CD4-positive, alpha-beta memory T cell (primary cell): Measurements from ENCODE around the gene TOB1. TPM values are rescaled to one million over a fixed set of nuclear protein-coding genes. Genes with fewer than 3 reads are reported as not detected.

Experiments used
- CTCF ChIA-PET: fragments of 350-600 bp; sonication (Branson Sonifier 250); formaldehyde crosslinking; loops from one replicate; lab custom pipeline; 2021; ENCODE audit warnings: inconsistent platforms; ENCODE audit not compliant: partially characterized antibody; lab: Charles Lee
- POLR2A ChIA-PET: fragments of 350-600 bp; sonication (Branson Sonifier 250); formaldehyde crosslinking; loops from one replicate; lab custom pipeline; 2021; ENCODE audit not compliant: partially characterized antibody; lab: Charles Lee
- DNase-seq, 5 donors: peaks; one replicate each; pipeline versions ENCODE4 v3.0.0 to v3.0.0-alpha.2; 2020 to 2022; ENCODE audit warnings: mixed read lengths in 1 of 5
- H3K27ac ChIP-seq: one replicate; pipeline ENCODE4 v1.7.0; 2013; ENCODE audit warnings: low read depth, low read length
- H3K27me3 ChIP-seq: 2 replicates; pipeline ENCODE4 v1.7.0; 2013; ENCODE audit warnings: mild to moderate bottlenecking, low read length, moderate library complexity; ENCODE audit not compliant: insufficient read depth
- H3K36me3 ChIP-seq: 2 replicates; pipeline ENCODE4 v1.7.0; 2013; ENCODE audit warnings: mild to moderate bottlenecking, low read length, moderate library complexity; ENCODE audit not compliant: insufficient read depth
- H3K4me1 ChIP-seq: 2 replicates; pipeline ENCODE4 v1.7.0; 2013; ENCODE audit warnings: mild to moderate bottlenecking, low read length, moderate library complexity; ENCODE audit not compliant: insufficient read depth
- H3K4me3 ChIP-seq, 2 donors: one replicate each; pipeline ENCODE4 v1.7.0; 2013; ENCODE audit warnings: low read length in 2 of 2, mild to moderate bottlenecking in 1 of 2
- H3K9me3 ChIP-seq, 2 donors: one replicate each; pipeline ENCODE4 v1.7.0; 2013; ENCODE audit warnings: low read length in 2 of 2, control low read depth in 1 of 2; ENCODE audit not compliant: control insufficient read depth in 1 of 2
- H3K27ac Mint-ChIP-seq, 7 donors: one replicate each; pipeline ENCODE4 v1.8.0; 2020 to 2021; ENCODE audit warnings: mixed read lengths in 7 of 7, mild to moderate bottlenecking in 6 of 7, inconsistent platforms in 3 of 7, moderate library complexity in 3 of 7
- H3K27me3 Mint-ChIP-seq, 2 donors: one replicate each; pipeline ENCODE4 v1.8.0; 2020 to 2021; ENCODE audit warnings: mixed read lengths in 2 of 2
- H3K36me3 Mint-ChIP-seq, 2 donors: one replicate each; pipeline ENCODE4 v1.8.0; 2020 to 2021; ENCODE audit warnings: mixed read lengths in 2 of 2, inconsistent platforms in 1 of 2, mild to moderate bottlenecking in 1 of 2
- H3K4me1 Mint-ChIP-seq, 4 donors: one replicate each; pipeline ENCODE4 v1.8.0; 2020 to 2021; ENCODE audit warnings: mixed read lengths in 4 of 4, mild to moderate bottlenecking in 1 of 4
- H3K4me3 Mint-ChIP-seq, 8 donors: one replicate each; pipeline ENCODE4 v1.8.0; 2020 to 2021; ENCODE audit warnings: mixed read lengths in 8 of 8, mild to moderate bottlenecking in 7 of 8, moderate library complexity in 6 of 8, inconsistent platforms in 3 of 8
- H3K9me3 Mint-ChIP-seq, 8 donors: one replicate each; pipeline ENCODE4 v1.8.0; 2020 to 2021; ENCODE audit warnings: mixed read lengths in 8 of 8, mild to moderate bottlenecking in 5 of 8, inconsistent platforms in 3 of 8, moderate library complexity in 1 of 8
- intact Hi-C: fragments of 100-400 bp; cut with micrococcal nuclease; formaldehyde crosslinking; loops from one replicate; pipeline ENCODE4 v1.15.1; 2023
- polyA plus RNA-seq, 2 donors: library from polyadenylated mRNA; unstranded; fragments of 300-500 nt; fragmentation: Illumina TruSeq; gene quantifications; one replicate each; pipeline ENCODE4 v1.2.3, GENCODE V29; 2021
- total RNA-seq, 2 experiments: library from RNA; stranded (reverse); gene quantifications; one replicate each; pipeline ENCODE4 v1.2.3, GENCODE V29; 2021

TOB1 gene
- total and polyA plus RNA-seq, 4 experiments from 2014 or later, result 74.3 to 104 (median 98.0) TPM

DNA sequence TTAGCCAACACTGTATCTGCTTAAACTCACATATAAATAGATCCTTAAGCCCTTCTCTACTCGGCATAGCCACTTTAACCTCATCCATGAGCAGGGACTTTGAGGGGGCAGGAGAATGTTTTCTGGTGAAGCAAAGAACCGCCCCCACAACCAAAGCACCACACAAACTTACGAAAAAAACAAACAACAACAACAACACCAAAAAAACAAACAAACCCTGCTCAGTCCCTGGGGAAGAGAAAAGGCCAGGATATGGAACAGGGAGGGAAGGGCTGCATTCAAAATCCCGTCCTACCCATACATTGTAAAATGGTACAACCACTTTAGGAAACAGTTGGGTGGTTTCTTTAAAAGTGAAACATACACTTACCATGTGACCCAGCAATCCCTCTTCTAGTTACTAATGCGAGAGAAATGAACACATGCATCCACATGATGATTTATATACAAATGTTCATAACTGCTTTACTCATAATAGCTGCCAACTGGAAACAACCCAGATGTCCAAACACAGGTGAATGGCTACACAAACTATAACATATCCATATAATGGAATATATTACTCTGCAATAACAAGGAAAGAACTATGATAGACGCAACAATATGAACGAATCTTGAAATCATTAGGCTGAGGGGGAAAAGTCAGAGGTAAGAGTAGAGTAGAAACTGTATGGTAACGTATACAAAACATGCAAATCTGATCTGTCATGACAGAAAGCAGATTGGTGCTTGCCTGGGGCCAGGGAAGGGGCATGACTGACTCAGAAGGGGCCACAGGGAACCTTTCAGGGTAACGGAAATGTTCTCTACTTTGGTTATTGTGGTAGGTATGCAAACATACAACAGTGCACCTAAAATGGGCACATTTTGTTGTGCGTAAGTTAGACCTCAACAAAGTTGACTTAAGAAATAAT lies 37.7 kb upstream of the TOB1 start:
- H3K9me3 ChIP-seq, result no peaks in the 10 kb centered on the region
- H3K36me3 Mint-ChIP-seq, result no peaks in the 10 kb centered on the region
- H3K9me3 Mint-ChIP-seq, result no peaks in the 10 kb centered on the region
- peaks cover 57% of the 10 kb centered on the region for H3K4me1 ChIP-seq
- intact Hi-C loops, result no loop called here
- H3K27ac Mint-ChIP-seq, result peak overlapping the region; percentile 71 to 97 (median 95)
- H3K4me3 ChIP-seq, result no peak overlapping the region
- CTCF ChIA-PET, result interaction anchor here (1.0 to 2.4 kb wide), 4 partner anchors 23 to 53 kb away, joined by 3 to 13 read pairs (median 4); no protein-coding TSS in a partner anchor
- H3K4me1 Mint-ChIP-seq, result peaks cover 31 to 64% (median 43%) of the 10 kb centered on the region in 4 donors
- no peaks in the 10 kb centered on the region for H3K27me3 Mint-ChIP-seq
- peak overlapping the region; percentile 66 for H3K27ac ChIP-seq
- POLR2A ChIA-PET, result interaction anchor here (0.6 to 33.8 kb wide), 8 partner anchors 14 to 41 kb away, joined by 3 to 688 read pairs (median 6); partner anchors contain the start of gene TOB1
- H3K27me3 ChIP-seq, result no peaks in the 10 kb centered on the region
- no peaks in the 10 kb centered on the region for H3K36me3 ChIP-seq
- peak overlapping the region; percentile 48 to 87 (median 68) for H3K4me3 Mint-ChIP-seq
- DNase-seq, result peak; percentile 53 to 81 (median 74)

DNA sequence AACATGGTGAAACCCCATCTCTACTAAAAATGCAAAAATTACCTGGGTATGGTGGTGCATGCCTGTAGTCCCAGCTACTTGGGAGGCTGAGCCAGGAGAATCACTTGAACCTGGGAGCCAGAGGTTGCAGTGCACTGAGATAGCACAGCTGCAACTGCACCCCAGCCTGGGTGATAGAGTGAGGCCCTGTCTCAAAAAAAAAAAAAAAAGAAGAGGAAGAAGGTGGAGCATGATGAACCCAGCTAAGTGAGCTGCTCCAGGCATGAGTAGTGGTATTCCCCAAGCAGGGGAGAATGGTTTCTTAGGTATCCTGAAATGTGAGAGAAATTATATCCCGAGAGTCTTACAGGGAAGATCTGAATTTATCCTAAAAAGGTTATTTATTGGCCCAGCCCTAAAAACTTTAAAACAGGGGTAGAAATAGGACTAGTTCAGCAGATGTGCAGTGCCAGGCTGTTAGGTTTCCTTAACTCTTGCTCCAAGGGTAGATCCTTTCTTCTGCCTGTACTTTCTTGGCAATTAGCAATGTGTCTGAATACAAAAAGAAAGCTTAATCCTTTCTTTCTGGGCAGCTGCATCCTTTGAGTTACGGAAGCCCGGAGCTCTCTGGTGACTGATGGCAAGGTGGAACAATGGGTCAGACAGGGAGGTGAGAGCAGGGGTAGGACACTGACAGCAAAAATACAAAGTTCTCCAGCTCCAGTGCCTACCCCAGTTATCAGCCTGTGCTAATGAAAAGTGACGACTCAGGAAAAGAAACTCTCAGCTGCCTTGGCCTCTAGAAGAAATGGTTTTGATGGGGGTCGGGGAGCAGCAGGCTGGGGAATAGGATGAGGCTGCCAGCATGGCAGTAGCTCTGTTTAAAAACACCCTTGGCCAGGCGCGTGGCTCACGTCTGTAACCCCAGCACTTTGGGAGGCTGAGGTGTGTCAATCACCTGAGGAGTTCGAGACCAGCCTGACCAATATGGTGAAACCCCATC lies 36.5 kb upstream of the TOB1 start:
- no peaks in the 10 kb centered on the region for H3K27me3 ChIP-seq
- no peak overlapping the region for H3K4me3 ChIP-seq
- Mint-ChIP-seq H3K36me3 (no peaks in the 10 kb centered on the region), H3K27ac (peak overlapping the region; percentile 71 to 97 (median 95)), H3K9me3 (no peaks in the 10 kb centered on the region), H3K4me3 (peak overlapping the region in 7 of 8 donors; percentile 9 to 62 (median 37)), H3K4me1 (peaks cover 24 to 52% (median 35%) of the 10 kb centered on the region in 4 donors), H3K27me3 (no peaks in the 10 kb centered on the region)
- ChIA-PET CTCF (interaction anchor here (0.9 to 2.4 kb wide), 5 partner anchors 14 to 51 kb away, joined by 3 to 13 read pairs (median 4); no protein-coding TSS in a partner anchor), POLR2A (interaction anchor here (0.5 to 33.8 kb wide), 8 partner anchors 9 to 86 kb away, joined by 3 to 688 read pairs (median 5); partner anchors contain the start of gene TOB1)
- H3K4me1 ChIP-seq, result peaks cover 45% of the 10 kb centered on the region
- no peak for DNase-seq
- no peaks in the 10 kb centered on the region for H3K36me3 ChIP-seq
- no peak overlapping the region for H3K27ac ChIP-seq
- intact Hi-C loops, result no loop called here
- no peaks in the 10 kb centered on the region for H3K9me3 ChIP-seq

DNA sequence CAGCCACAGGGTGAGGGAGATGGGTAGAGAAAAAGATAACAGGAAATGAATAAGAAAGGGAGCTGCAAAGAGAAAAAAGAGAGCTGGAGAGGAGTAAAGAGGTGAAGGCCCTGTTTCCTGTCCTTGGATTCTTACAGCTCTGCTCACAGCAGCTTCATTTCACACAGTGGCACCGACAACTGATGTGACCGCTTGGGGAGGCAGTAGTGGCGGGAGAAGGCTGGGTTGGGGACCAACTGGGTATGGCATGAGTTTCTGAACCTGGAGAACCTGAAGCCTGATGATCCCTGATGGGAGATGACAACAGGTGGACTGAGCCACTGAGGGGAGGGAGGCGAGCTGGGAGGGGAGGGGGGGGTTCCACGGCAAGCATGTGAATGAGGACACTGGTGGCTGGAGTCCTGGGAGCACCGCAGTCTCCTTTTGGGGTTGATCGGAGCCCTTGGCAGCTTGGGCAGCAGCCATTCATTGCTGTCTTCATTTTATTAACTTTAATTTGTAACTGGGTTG lies 34.3 kb upstream of the TOB1 start:
- H3K27ac ChIP-seq, result no peak overlapping the region
- no peaks in the 10 kb centered on the region for H3K9me3 Mint-ChIP-seq
- CTCF ChIA-PET, result interaction anchor here (0.7 to 2.3 kb wide), 4 partner anchors 9 to 1245 kb away, joined by 3 to 6 read pairs (median 3); no protein-coding TSS in a partner anchor
- no peaks in the 10 kb centered on the region for H3K27me3 ChIP-seq
- intact Hi-C loops, result no loop called here
- peak overlapping the region in 4 of 7 donors; percentile 32 to 69 (median 60) for H3K27ac Mint-ChIP-seq
- peaks cover 35% of the 10 kb centered on the region for H3K4me1 ChIP-seq
- H3K36me3 Mint-ChIP-seq, result no peaks in the 10 kb centered on the region
- no peak overlapping the region for H3K4me3 Mint-ChIP-seq
- no peaks in the 10 kb centered on the region for H3K9me3 ChIP-seq
- no peaks in the 10 kb centered on the region for H3K27me3 Mint-ChIP-seq
- H3K36me3 ChIP-seq, result no peaks in the 10 kb centered on the region
- no peak for DNase-seq
- no peak overlapping the region for H3K4me3 ChIP-seq
- peaks cover 22 to 45% (median 28%) of the 10 kb centered on the region in 4 donors for H3K4me1 Mint-ChIP-seq
- POLR2A ChIA-PET, result interaction anchor here (0.8 to 33.8 kb wide), 2 partner anchors 8 to 38 kb away, joined by 3 to 688 read pairs; partner anchors contain the start of gene TOB1

DNA sequence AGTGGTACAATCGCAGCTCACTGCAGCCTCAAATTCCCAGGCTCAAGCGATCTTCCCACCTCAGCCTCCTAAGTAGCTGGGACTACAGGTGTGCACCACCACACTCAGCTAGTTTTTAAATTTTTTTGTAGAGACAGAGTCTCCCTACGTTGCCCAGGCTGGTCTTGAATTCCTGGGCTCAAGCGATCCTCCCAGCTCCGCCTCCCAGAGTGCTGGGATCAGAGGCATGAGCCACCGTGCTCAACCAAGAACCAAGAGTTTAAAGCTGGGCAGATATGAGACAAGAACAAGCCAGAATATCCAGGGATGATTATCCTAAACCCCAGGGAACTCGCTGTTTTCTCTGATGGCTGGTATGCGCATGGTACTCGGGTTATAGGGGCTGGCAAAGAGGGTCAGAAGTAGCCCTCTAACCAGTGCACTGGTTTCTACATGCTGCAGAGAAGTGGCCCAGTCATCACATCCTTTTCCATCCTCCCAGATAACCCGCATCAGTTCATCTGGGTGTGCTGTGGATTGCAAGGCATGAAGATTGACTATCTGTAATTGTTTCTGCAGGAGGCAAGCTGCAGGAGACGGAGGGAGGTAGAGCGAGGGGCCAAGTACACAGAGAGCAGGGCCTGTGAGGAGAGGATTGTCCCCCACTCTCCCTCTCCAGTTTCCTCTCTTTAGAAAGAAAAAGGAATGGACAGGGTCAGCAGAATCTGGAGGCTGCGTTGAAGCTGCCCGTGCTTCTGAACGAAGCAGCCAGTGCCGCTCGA lies 33.6 kb upstream of the TOB1 start:
- Mint-ChIP-seq H3K9me3 (no peaks in the 10 kb centered on the region), H3K36me3 (no peaks in the 10 kb centered on the region), H3K4me3 (no peak overlapping the region), H3K27me3 (no peaks in the 10 kb centered on the region), H3K27ac (peak overlapping the region in 4 of 7 donors; percentile 55 to 82 (median 72)), H3K4me1 (peaks cover 22 to 43% (median 28%) of the 10 kb centered on the region in 4 donors)
- ChIA-PET POLR2A (interaction anchor here (0.8 to 33.8 kb wide), 3 partner anchors 9 to 37 kb away, joined by 3 to 688 read pairs (median 3); partner anchors contain the start of gene TOB1), CTCF (interaction anchor here (0.7 to 2.3 kb wide), 4 partner anchors 10 to 1244 kb away, joined by 3 to 6 read pairs (median 3); no protein-coding TSS in a partner anchor)
- H3K4me1 ChIP-seq, result peaks cover 28% of the 10 kb centered on the region
- intact Hi-C loops, result no loop called here
- H3K4me3 ChIP-seq, result no peak overlapping the region
- no peak for DNase-seq
- no peak overlapping the region for H3K27ac ChIP-seq
- no peaks in the 10 kb centered on the region for H3K9me3 ChIP-seq
- no peaks in the 10 kb centered on the region for H3K27me3 ChIP-seq
- H3K36me3 ChIP-seq, result no peaks in the 10 kb centered on the region

DNA sequence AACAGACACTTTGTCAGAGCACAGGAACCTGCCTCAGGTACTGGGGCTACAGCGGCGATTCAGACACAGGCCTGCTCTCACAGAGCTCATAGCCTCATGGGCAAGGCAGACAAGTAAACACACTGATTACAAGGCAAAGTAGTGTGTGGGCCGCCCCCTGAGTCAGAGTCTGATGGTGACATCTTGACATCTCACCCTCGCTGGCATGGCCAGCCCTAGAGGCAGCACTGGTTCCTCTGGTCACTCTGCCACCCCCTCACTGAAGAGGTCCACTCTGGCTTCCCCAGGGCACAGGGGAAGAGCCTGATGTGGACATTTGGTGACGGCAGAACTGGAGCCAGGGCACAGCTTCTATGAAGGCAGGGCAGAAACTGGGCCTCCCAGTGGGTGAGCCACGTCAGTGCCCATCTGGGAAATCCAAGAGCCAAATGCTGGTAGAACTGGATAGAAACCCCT lies 32.9 kb upstream of the TOB1 start:
- Histone ChIP-seq H3K9me3 (no peaks in the 10 kb centered on the region), H3K4me1 (peaks cover 23% of the 10 kb centered on the region), H3K27me3 (no peaks in the 10 kb centered on the region), H3K27ac (no peak overlapping the region), H3K4me3 (no peak overlapping the region), H3K36me3 (no peaks in the 10 kb centered on the region)
- Mint-ChIP-seq H3K9me3 (no peaks in the 10 kb centered on the region), H3K36me3 (no peaks in the 10 kb centered on the region), H3K4me1 (peaks cover 21 to 39% (median 26%) of the 10 kb centered on the region in 4 donors), H3K27ac (peak overlapping the region in 3 of 7 donors; percentile 8 to 29 (median 23)), H3K4me3 (no peak overlapping the region), H3K27me3 (no peaks in the 10 kb centered on the region)
- ChIA-PET POLR2A (interaction anchor here (0.6 to 33.8 kb wide), 3 partner anchors 13 to 37 kb away, joined by 3 to 688 read pairs (median 3); partner anchors contain the start of gene TOB1), CTCF (interaction anchor here (1.4 kb wide), 1 partner anchor 11 kb away, joined by 3 read pairs; no protein-coding TSS in a partner anchor)
- intact Hi-C loops, result no loop called here
- DNase-seq, result no peak
